Esophagus muscularis mucosa (tissue), 3 donors: ENCODE measurements around the gene BASP1.

Source experiments
- POLR2A ChIP-seq: fragments of 450-650 bp; IDR thresholded peaks from one replicate; pipeline ENCODE4 v1.6.1; 2017; ENCODE audit warnings: antibody characterized with exemption, moderate library complexity, mild to moderate bottlenecking, low read depth
- TF ChIP-seq, protein P1 (sequence below), 3 experiments: fragments of 200-600 bp in 2 of 3; fragments of 450-650 bp in 1 of 3; sonication (generic) in 2 of 3; IDR thresholded peaks; one replicate each; pipeline ENCODE4 v1.5.1; 2017 to 2019; ENCODE audit warnings: antibody characterized with exemption in 3 of 3, mild to moderate bottlenecking in 2 of 3, moderate library complexity in 1 of 3

DNA sequence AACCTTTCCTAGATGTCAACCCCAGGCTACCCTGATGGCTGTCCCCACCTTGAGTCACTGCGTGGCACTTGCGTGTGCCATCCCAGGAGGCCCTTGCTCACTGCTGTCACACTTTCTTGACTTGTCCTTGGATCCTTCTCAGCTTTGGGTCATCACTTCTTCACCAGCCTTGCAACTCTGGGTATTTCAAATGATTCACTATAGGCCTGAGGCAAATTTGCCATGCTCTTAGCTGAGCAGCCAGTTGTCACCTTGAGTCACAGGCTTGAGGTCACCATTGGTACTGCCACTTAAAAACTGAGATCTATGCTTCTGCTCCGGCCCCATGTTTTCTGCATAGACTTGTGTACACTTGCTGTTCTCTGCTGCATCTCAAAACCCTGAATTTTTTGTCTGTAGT, 84.7 kb downstream of the BASP1 start:
- TF ChIP-seq, protein P1, sequence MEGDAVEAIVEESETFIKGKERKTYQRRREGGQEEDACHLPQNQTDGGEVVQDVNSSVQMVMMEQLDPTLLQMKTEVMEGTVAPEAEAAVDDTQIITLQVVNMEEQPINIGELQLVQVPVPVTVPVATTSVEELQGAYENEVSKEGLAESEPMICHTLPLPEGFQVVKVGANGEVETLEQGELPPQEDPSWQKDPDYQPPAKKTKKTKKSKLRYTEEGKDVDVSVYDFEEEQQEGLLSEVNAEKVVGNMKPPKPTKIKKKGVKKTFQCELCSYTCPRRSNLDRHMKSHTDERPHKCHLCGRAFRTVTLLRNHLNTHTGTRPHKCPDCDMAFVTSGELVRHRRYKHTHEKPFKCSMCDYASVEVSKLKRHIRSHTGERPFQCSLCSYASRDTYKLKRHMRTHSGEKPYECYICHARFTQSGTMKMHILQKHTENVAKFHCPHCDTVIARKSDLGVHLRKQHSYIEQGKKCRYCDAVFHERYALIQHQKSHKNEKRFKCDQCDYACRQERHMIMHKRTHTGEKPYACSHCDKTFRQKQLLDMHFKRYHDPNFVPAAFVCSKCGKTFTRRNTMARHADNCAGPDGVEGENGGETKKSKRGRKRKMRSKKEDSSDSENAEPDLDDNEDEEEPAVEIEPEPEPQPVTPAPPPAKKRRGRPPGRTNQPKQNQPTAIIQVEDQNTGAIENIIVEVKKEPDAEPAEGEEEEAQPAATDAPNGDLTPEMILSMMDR (IDR thresholded peaks at IDR 0.05) = no peak
- no peak for TF ChIP-seq POLR2A
